ENCODE results near the gene CRHBP. TPM values are rescaled to one million over a fixed set of nuclear protein-coding genes. Genes with fewer than 3 reads are reported as not detected.
A peak's percentile ranks its signal among the peaks of the same experiment; 100 is the strongest.

The CRHBP gene
- total RNA-seq, 6 donors from 2014 or later = 0.30 to 0.81 (median 0.63) TPM; not detected in 3

- no peaks in the 10 kb centered on the region for H3K9me3 ChIP-seq
- 83 to 87% methylated on average over 2 of the region's 2 CpGs for WGBS, 2 donors
- no peaks in the 10 kb centered on the region for H3K4me1 ChIP-seq
- no peak for DNase-seq
- no peaks in the 10 kb centered on the region for H3K27me3 ChIP-seq
- H3K4me3 ChIP-seq = no peak overlapping the region
- TF ChIP-seq EP300 (IDR thresholded peaks at IDR 0.05) (no peak), POLR2AphosphoS5 (IDR thresholded peaks at IDR 0.05) (no peak), POLR2A (IDR thresholded peaks at IDR 0.05) (no peak), CTCF (IDR thresholded peaks at IDR 0.05) (no peak)
- H3K27ac ChIP-seq = no peak overlapping the region
- no peak for ATAC-seq (ENCODE audit: low FRiP score in 2 of 2)
- H3K36me3 ChIP-seq = no peaks in the 10 kb centered on the region
These were observed 6.8 kb upstream of the CRHBP start for GRCh38 chr5:76946090-76946489.

- H3K27me3 ChIP-seq = no peaks in the 10 kb centered on the region
- H3K36me3 ChIP-seq = no peaks in the 10 kb centered on the region
- H3K9me3 ChIP-seq = no peaks in the 10 kb centered on the region
- 38 to 46% methylated on average over 4 of the region's 4 CpGs for WGBS, 2 donors
- DNase-seq (no peak), ATAC-seq (ENCODE audit: low FRiP score in 2 of 2) (no peak)
- H3K27ac ChIP-seq = no peak overlapping the region
- H3K4me1 ChIP-seq = no peaks in the 10 kb centered on the region
- no peak for TF ChIP-seq POLR2AphosphoS5 (IDR thresholded peaks at IDR 0.05)
- no peak for TF ChIP-seq CTCF (IDR thresholded peaks at IDR 0.05)
- no peak for TF ChIP-seq POLR2A (IDR thresholded peaks at IDR 0.05)
- TF ChIP-seq EP300 (IDR thresholded peaks at IDR 0.05) = no peak
- no peak overlapping the region for H3K4me3 ChIP-seq
These were observed 5.8 kb upstream of the CRHBP start for GRCh38 chr5:76947082-76947503.

- no peaks in the 10 kb centered on the region for H3K9me3 ChIP-seq
- no peak overlapping the region for H3K27ac ChIP-seq
- H3K4me1 ChIP-seq = peaks cover 8 to 16% (median 12%) of the 10 kb centered on the region in 4 donors
- TF ChIP-seq CTCF (IDR thresholded peaks at IDR 0.05) (no peak), EP300 (IDR thresholded peaks at IDR 0.05) (no peak), POLR2AphosphoS5 (IDR thresholded peaks at IDR 0.05) (no peak), POLR2A (IDR thresholded peaks at IDR 0.05) (no peak)
- no peaks in the 10 kb centered on the region for H3K36me3 ChIP-seq
- ATAC-seq (ENCODE audit: low FRiP score in 2 of 2) (peak in 1 of 2 donors; percentile 66), DNase-seq (peak in 1 of 2 donors; percentile 83)
- peak overlapping the region in 3 of 4 donors; percentile 17 to 45 (median 26) for H3K4me3 ChIP-seq
- WGBS, 2 donors = 4 to 8% methylated on average over 34 to 37 of the region's 81 CpGs
- peaks cover 0 to 17% (median 9%) of the 10 kb centered on the region in 4 donors for H3K27me3 ChIP-seq
These were observed 922 bp downstream of the CRHBP start for GRCh38 chr5:76953551-76954382.

GRCh38 chr5:76954383-76954763 is 1.5 kb downstream of the CRHBP start:
- H3K36me3 ChIP-seq = no peaks in the 10 kb centered on the region
- no peak for ATAC-seq (ENCODE audit: low FRiP score in 2 of 2)
- no peak overlapping the region for H3K27ac ChIP-seq
- no peak for DNase-seq
- 7 to 15% methylated on average over 3 to 25 of the region's 25 CpGs for WGBS, 2 donors
- no peak for TF ChIP-seq EP300 (IDR thresholded peaks at IDR 0.05)
- TF ChIP-seq POLR2A (IDR thresholded peaks at IDR 0.05) = no peak
- no peak for TF ChIP-seq CTCF (IDR thresholded peaks at IDR 0.05)
- TF ChIP-seq POLR2AphosphoS5 (IDR thresholded peaks at IDR 0.05) = no peak
- peaks cover 0 to 17% (median 9%) of the 10 kb centered on the region in 4 donors for H3K27me3 ChIP-seq
- H3K4me1 ChIP-seq = peaks cover 8 to 16% (median 13%) of the 10 kb centered on the region in 4 donors
- H3K9me3 ChIP-seq = no peaks in the 10 kb centered on the region
- peak overlapping the region in 3 of 4 donors; percentile 17 to 45 (median 26) for H3K4me3 ChIP-seq
